Activated T-cell treated with anti-CD3 and anti-CD28 coated beads for 1 hour (primary cell): ENCODE measurements around the gene ARHGAP24.

Source experiments
- DNase-seq: peaks from one replicate; pipeline ENCODE4 v3.0.0-alpha.2; 2020; ENCODE audit warnings: low read depth

The ARHGAP24 gene

DNA sequence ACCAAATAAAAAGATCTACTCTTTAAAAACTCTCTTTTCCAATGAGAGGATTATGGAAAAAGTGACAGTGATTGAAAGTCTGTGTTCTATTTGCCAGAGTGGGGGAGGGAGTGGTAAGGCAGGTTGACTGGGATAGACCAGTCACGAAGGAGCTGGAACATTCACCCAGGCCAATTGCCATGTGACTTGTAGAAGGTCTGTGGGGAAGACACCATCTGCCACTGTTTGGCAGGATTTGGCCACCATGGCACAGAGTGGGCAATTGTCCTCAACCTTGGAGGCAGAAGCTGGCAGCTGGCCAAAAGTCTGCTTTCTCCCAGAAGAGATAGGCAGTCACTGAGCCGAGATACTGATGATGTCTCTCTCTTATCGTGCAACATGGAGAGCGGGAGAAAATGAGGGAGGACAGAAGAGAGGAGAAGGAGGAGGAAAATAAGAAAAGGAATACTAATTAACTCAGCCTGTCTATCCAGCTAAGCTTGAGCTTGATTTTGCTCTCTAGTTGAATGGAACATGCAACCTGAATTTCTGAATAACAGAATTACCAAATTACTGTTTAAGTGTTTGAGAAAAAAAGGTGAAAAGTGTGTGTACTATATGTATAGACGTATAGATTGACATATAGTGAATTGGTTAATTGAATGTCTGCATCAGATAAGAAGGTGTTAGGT lies 267.1 kb downstream of the ARHGAP24 start:
- DNase-seq, result no peak

DNA sequence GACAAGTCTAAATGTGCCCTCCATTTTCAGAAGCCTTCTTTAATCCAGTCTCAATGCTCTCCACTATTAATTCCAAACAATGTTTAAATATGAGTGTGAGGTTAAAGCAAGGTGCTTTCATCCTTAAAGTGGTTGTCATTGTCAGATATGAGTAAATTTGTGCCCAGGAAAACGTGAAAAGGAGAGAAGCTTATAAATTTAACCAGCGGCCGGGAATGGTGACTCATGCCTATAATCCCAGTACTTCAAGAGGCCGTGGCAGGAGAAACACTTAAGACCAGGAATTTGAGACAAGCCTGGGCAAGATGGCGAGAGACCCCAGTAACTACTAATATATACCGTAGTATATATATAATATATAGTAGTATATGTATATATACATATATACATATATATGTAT lies 270.0 kb downstream of the ARHGAP24 start:
- DNase-seq, result no peak

DNA sequence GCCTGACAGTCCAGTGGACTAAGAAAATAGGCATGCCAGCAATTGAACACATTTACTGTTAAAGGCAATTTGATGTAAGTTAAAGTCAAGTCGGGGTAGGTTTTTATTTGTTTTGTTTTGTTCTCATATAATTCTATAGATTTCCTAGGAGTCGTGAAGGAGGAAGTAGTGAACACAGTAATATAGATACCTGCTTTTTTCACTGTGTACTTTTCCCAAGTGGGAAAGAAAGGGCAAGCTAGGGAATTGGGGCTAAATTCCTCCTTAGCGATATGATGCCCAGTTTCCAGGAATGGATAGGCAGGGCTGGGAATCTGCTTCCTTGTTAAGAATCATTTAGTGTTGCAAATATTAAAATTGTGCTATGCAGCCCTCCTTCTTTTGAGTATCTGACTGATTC lies 271.0 kb downstream of the ARHGAP24 start:
- no peak for DNase-seq

DNA sequence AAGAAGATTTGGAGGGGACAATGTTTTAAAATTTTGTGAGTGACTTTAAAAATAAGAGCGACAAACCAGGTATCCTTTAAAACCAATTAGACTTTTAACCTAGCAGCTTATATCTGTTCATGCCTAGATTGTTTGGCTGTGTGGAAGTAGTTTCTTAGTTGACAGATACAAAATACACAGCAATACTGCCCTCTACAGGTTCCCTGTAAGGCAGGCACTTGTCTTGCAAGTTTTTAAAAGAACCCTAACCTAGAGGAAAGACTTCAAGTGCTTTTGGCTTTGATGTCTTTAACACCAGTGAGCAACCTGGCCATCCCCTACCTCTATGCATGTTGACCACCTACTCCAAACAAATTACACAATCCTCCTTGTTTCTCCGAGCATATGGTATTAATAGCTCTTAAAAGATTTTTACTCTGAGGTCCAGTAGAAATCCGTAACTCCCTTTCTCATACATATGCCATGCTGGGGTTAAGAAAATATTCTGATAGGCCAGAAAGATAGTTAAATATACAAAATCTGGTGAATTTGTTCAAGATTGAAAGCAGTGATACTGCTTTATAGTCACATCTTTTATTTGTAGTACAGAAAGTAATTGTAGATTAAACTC lies 273.0 kb downstream of the ARHGAP24 start:
- no peak for DNase-seq

DNA sequence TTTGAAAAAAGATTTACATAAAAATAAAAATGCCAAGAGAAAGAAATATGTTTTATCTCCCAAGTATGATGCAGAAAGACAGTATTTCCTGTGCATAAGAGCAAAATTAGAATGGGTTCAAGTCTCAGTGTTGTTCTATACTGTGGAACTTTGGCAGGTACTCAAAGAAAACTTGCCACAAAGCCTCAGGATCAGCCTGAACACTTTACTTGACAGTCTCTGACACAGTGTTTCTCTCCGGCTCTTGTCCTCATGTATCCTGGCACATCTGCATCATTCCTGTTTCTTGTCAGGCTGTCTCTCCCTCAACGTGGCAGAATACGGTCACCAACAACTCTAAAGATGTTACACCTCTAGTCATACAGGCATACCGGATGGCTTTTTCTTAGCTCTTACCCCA lies 273.7 kb downstream of the ARHGAP24 start:
- DNase-seq, result no peak

DNA sequence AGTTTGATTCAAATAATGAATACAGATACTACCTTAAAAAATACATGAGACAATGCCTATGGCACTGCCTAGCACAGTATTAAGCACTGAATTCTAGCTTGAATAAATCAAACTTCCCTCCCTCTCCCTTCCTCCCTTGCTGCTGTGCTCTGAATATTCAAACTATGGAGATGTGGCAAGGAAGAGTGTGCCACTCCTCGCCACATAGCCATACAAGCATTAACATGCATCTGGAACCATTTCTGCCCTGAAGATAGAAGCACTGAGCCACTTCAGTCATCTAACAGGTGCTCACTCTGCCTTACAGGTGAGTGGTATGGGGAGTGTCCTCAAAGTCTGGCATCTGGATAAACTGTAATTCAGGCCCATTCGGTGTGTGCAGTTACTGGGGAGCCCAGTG lies 276.9 kb downstream of the ARHGAP24 start:
- DNase-seq, result no peak

DNA sequence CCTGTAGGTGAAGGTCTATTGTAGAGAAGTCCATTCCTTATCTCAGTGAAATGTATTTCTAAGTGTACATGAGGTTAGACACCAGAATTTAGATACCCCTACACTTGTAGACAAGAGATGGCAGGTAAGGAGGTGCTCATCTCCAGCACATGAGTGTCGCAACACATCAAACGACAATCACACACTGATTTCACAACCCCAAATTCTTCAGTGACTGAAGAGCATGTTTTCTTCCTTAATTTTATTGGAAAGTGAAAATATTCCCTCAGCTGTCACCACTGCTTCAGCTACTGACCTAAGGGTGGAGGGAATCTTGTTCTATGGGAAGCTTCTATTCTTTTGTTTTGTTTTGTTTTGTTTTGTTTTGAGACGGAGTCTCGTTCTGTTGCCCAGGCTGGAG lies 280.3 kb downstream of the ARHGAP24 start:
- no peak for DNase-seq

DNA sequence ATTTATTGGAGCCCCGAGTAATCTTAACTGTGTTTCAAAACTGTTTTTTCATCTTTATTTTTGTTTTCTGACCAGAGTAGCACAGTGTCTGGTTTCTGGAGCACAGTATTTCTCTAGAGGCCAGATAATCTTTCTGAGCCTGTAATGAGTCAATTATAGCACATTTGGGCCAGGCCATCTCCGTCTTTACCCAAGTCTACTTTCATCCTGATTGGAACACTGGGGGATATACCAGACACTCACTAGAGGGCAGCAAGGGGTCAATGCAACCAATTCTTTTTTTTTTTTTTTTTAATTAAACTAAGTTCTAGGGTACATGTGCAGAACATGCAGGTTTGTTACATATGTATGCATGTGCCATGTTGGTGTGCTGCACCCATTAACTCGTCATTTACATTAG lies 282.0 kb downstream of the ARHGAP24 start:
- DNase-seq, result no peak

DNA sequence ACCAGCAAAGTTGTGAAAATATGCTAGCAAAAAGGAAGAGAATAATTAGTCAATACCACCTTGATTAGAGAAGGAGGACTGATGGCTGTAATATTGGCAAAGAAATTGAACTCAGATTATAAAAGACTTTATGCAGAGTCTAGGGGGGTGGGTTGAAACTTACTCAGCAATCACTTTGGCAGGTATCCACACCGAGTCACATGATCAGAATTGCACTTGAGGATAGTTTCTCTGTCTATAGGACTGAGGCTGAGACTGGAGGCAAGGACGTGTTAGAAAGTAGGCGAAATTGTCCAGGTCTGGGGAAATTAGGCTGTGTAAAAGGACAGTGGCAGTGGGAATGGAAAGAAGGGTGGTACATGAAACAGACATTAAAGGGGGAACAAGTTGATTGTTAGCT lies 284.4 kb downstream of the ARHGAP24 start:
- DNase-seq, result no peak

DNA sequence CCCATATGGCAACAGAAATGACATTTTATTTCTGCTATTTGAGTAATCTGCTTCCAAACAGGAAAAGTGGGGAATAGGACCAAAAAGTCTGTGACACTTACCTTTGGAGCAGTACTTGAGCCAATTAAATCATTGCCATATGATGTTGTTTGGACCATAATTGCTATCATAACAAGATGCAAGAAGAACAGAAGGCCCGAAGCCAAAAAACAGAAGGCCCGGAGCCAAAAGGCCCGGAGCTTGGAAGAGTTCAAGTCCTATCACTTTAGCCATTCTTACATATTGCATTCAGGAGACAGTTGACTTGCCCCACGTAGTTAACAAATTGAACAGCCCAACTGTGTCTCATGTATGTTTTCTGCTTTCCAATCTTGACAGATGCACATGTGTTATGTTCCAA lies 285.6 kb downstream of the ARHGAP24 start:
- DNase-seq, result no peak

DNA sequence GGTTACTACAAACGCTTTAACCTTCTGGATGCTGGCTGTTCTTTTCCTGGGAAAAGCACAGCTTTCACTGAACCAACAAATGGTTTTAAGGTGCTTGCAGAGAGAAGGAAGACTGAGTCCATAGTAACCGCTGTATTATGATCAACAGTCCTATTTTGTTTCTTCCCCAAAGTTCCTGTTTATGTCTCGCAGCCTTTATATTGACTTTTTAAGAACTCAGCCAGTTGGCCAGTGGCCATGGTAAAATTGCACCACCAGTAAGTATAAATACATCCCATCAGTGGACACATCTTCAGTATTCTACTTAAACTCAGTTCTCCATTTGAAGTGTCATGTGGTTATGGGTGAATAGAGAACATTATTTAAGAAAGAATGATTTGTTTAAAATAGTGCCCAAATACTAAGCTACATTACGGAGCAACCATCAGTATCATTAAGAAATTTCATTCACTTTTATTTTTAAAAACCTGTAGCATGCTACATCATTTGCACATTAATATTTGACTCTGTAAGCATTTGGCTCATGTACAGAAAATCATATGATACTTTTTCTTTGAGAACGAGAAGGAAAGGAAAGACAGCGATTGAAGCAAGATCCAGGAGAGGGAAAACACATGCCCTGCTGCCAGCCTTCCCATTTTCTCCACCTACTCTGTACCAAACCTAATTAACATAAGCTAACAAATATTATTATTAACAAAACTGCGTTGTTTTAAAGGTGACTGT lies 287.0 kb downstream of the ARHGAP24 start:
- no peak for DNase-seq

DNA sequence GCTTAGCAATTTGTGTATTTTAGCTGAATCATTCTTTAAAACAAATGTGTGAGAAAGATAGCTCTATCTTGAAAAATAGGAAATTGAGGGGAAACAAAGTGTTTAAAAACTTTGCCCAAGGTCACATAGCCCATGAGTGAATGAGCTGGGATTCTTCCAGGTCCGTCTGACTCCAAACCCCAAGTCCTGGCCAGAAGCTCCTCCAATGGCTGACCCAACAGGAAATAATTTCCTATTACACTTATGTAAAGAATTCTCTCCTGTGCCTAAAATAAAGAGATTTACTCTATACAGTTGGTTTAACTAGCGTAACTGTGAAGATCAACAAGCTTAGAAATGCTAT lies 287.6 kb downstream of the ARHGAP24 start:
- DNase-seq, result no peak

DNA sequence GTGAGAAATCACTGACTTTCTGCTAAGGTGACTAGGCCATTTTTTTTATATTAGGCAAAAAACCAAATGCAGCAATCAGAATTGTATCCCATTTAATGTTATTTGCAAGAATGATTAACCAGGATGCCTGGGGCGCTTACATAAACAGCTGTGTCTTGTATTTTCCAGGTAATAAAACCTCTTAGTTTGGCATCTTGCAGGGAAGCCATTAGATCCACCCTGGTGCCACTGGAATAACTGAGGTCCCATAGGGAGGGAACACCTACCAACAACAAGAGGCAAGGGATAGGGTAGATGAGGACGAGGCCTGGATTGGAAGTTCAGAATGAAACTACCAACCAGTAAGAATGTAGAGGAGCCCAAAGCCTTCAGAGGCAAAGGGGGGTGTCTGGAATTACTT lies 288.3 kb downstream of the ARHGAP24 start:
- DNase-seq, result no peak

DNA sequence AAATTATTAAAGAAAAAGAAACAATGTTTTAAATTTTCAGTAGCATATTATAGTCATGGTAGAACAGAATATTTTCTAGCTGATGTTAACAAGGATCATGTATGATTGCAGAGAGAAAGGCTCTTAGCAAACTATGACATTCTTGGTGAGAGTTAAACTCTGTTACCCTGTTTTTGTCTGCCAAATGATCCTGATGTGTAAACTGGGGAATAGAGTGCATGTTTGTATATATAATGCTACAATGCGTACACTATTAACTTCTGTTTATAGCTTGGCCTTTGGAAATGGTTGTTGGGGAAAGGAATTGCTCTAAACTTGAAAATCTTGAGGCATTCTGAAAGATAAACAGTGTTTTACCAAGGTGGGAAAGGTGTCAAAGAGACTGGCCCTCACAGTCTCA lies 292.7 kb downstream of the ARHGAP24 start:
- no peak for DNase-seq

DNA sequence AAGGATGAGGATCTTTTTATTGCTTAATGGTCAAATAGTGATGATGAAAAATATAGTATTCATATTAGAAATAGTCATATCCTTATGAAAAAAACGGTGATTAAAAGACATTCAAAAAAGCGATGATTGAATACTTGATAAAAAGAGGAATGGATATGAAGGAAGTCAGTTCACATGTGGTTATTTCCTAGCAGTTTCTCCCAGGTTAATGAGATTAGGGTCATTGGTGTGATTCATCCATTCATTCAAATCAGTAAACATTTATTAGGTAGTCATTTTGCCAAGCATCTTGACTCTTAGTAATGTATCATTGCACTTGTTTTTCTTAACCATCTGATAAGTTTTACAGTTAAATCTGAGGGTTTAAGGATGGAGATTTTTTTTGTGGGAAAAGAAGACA lies 294.1 kb downstream of the ARHGAP24 start:
- no peak for DNase-seq

DNA sequence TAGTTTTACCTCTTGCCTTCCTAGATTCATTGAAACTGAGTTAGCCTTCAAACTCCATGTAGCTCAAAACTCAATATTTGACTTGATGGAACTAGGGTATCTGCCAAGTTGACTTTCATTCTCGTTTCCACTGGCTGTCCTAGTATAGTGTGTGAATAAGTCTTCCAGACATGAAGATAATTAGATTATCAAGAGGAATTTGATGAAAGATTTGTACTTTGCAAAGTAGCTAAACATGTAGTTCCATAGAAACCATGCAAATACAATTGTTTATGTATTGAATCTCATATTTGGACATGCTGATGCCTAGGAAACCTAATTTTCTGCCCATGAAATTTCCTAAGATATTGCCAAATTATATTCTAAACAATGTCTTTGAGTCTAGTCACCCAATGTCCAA lies 297.5 kb downstream of the ARHGAP24 start:
- no peak for DNase-seq

DNA sequence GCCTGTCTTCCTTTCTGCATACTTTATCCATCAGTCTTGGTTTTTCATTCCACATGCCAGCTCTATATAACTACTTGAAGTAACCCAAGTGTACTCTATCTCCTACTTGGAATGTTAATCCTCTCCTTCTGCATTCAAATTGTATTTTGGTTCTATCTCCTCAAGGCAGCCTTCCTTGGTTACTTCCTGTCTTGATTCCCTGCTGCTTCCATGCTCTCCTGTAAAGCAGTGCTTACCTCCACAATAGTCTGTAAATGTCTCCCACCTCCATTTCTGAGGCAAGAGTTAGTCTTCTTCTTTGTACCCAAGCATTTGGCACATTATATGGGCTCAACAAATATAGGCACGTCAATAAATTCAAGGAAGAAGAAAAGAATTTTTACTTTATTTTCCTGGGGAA lies 298.4 kb downstream of the ARHGAP24 start:
- no peak for DNase-seq

DNA sequence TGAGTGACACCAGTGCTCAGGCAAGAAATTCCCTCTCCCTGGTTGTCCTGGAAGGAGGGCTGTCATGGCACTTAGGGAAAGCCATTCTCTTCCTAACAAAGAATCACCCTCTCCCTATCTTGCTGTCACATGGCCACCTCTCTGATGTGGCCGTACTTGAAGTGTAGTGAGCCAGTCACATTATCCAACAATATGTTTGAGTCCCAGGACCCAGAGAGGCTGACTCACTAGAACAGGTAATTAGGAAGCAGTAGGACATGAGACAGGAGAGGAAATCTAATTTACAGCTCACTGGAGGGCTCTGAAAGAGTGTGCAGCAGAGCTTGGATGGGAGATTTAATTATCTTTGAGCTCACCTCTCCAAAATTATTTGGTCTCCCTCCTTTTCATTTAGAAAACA lies 299.1 kb downstream of the ARHGAP24 start:
- DNase-seq, result no peak

DNA sequence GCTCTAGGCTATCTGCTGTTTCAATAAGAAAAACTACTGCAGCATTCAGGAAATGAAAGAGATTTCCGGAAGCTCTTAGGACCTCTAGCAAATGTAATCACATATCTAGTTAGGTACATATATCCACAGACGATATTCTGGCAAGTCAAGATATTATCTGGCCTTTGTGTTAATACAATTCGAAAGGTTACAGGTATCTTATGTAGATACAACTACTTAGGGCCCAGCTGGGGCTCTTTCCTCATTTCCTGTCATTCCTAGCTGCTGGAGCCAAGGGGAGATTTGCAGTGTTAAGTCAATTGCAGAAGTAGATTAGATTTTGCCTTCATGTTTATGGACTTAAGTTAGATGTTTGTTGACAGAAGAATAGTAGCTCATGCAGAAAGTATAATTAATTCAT lies 299.5 kb downstream of the ARHGAP24 start:
- no peak for DNase-seq

DNA sequence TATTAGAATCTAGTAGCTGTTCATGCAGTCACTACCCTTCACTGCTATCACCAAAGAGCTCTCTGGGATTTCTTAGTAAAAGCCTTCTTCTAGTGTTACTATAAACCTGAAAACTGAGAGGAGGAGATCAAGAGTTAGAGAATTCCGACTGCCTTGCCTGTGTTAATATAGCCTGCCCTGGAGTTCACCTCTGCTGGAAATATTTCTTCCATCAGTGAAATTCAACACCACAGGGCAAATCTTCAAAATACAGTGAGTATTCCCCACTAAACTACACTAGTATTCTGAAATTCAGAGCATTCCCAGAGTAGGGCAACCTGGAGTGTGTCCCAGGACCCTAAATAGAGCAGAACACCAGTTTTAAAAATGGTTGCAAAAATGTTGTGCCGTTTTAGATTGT lies 301.1 kb downstream of the ARHGAP24 start:
- no peak for DNase-seq

DNA sequence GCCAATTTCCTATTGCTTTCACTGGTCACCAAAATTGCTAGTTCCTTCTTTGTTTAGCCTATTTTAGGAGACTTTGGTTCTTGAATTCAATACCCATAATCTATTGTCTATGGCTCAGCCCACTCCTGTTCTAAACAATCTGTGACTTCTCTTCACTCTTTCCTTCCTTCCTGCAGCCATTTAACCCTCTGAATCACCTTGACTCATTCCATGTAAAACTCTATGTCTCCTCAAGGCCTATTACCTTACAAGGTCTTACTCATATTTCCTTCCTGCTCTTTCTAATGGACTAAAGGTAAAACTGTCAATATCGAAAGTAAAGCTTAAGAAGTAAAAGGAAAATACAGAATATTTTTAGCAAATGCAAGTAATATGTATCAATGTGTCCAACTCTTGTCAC lies 301.6 kb downstream of the ARHGAP24 start:
- no peak for DNase-seq

DNA sequence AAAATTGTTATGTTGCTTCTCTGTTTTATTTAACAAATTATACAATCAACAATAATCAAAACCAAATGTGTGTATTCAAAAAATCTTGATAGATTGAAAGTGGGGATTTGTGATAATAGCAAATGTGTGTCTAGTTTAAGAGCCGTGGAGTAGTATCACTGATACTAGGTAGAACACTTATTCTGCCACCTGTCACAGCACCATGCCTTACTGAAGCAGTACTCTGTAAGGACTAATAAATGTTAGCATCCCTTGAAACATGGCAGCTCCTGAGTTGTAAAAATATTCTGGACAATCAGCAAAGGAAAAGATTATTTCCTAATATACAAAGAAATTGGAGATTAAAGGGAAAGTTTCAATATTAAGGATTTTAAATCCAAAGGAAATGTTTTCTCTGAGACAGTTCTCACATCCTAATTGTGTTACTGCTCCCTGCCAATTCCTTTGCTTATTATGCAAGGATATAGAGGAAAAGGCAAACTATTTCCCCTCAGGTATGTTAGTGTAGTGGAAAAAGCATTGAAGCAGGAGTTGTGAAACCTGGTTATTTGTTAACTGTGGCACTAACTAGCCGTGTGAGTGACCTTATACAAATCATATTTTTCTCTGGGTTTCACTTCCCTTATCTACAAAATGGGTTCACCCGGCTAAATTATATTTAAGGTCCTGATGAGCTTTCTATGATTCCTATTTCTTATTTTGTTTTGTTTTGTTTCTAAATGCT lies 303.1 kb downstream of the ARHGAP24 start:
- no peak for DNase-seq

DNA sequence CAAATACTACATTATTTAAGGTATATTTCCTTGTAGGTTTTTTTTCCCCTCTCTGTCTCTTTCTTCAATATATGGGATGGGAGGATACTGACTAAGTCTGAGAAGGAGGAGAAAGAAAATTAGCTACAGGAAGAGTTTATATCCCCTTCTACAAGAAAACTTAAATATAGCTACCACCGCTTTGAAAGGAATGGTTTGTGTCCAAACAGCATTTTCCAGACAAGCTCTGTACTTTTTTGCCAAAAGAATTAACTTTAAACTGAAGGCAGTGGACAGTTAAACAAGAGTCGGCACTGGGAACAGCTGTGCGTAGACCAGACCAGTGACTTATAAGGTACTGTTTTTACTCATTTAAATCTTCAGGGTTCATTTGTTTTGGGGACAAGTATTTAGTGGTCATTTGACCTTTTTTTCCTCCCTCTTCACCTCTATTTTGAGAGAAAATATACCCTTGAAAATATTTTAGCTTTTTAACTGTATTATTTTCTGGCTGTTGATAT lies 303.7 kb downstream of the ARHGAP24 start:
- no peak for DNase-seq
